GM12878 (cell line): ENCODE results near the gene GPR176. TPM values are rescaled to one million over a fixed set of nuclear protein-coding genes. Genes with fewer than 3 reads are reported as not detected.

Source experiments
- BCL11A ChIP-seq: IDR thresholded peaks from 2 replicates; pipeline ENCODE4 v1.6.1; 2011; ENCODE audit warnings: low read depth, low read length
- BMI1 ChIP-seq: fragments of 450-650 bp; IDR thresholded peaks from 2 replicates; pipeline ENCODE4 v1.6.1; 2016; ENCODE audit warnings: mild to moderate bottlenecking, moderate library complexity, borderline replicate concordance
- CREM ChIP-seq: IDR thresholded peaks from 2 replicates; pipeline ENCODE4 v1.6.1; 2014; ENCODE audit warnings: antibody characterized with exemption, low read depth
- EP300 ChIP-seq, 2 experiments: fragments of 150-350 bp in 1 of 2; IDR thresholded peaks; 2 replicates each; pipeline ENCODE4 v1.6.1; 2011 to 2012; ENCODE audit warnings: low read depth in 2 of 2, low read length in 2 of 2, borderline replicate concordance in 1 of 2, improper control_type of control experiment in 1 of 2, inconsistent platforms in 1 of 2; ENCODE audit not compliant: control insufficient read depth in 1 of 2
- HDGF ChIP-seq: fragments of 450-650 bp; IDR thresholded peaks from 2 replicates; pipeline ENCODE4 v1.6.1; 2016; ENCODE audit warnings: antibody characterized with exemption
- IKZF2 ChIP-seq, 2 experiments: fragments of 450-650 bp; IDR thresholded peaks; 2 replicates each; pipeline ENCODE4 v1.6.1; 2017; ENCODE audit warnings: mild to moderate bottlenecking in 2 of 2, moderate library complexity in 2 of 2
- JUNB ChIP-seq: IDR thresholded peaks from 2 replicates; pipeline ENCODE4 v1.6.1; 2016; ENCODE audit warnings: antibody characterized with exemption, mild to moderate bottlenecking
- MEF2A ChIP-seq: IDR thresholded peaks from 2 replicates; pipeline ENCODE4 v1.6.1; 2011; ENCODE audit warnings: low read depth, mild to moderate bottlenecking, low read length, moderate library complexity; ENCODE audit not compliant: insufficient read depth
- MEF2B ChIP-seq: fragments of 450-650 bp; IDR thresholded peaks from 2 replicates; pipeline ENCODE4 v1.6.1; 2018; ENCODE audit warnings: mild to moderate bottlenecking, moderate library complexity; ENCODE audit not compliant: partially characterized antibody, poor library complexity, severe bottlenecking
- NBN ChIP-seq: fragments of 450-650 bp; IDR thresholded peaks from 2 replicates; pipeline ENCODE4 v1.6.1; 2016
- NRF1 ChIP-seq: conservative IDR thresholded peaks from 2 replicates; pipeline ENCODE4 v1.6.1; 2011; ENCODE audit warnings: mild to moderate bottlenecking, low read depth, low read length, improper control_type of control experiment
- SPI1 ChIP-seq: IDR thresholded peaks from 2 replicates; pipeline ENCODE4 v1.6.1; 2011; ENCODE audit warnings: low read depth, mild to moderate bottlenecking, low read length, moderate library complexity, borderline replicate concordance; ENCODE audit not compliant: insufficient read depth
- USF1 ChIP-seq: IDR thresholded peaks from 2 replicates; pipeline ENCODE4 v1.6.1; 2011; ENCODE audit warnings: borderline replicate concordance, low read depth, mild to moderate bottlenecking, moderate library complexity, mixed read lengths, low read length; ENCODE audit not compliant: insufficient read depth; ENCODE audit errors: extremely low read length
- YBX1 ChIP-seq: fragments of 450-650 bp; IDR thresholded peaks from 2 replicates; pipeline ENCODE4 v1.6.1; 2016; ENCODE audit warnings: antibody characterized with exemption
- ZNF24 ChIP-seq: fragments of 450-650 bp; IDR thresholded peaks from 2 replicates; pipeline ENCODE4 v1.6.1; 2017; ENCODE audit warnings: antibody characterized with exemption, mild to moderate bottlenecking
- ZSCAN29 ChIP-seq: fragments of 450-650 bp; IDR thresholded peaks from 2 replicates; pipeline ENCODE4 v1.6.1; 2017; ENCODE audit warnings: mild to moderate bottlenecking, moderate library complexity
- polyA plus RNA-seq, 11 experiments: library from polyadenylated mRNA; depleted of rRNA in 4 of 11; unstranded in 6 of 11; stranded (reverse) in 5 of 11; fragments of >200 nt; fragmentation: Nextera tagmentation in 4 of 11; fragmentation: Illumina TruSeq in 1 of 11; extraction: Ambion mirVana in 4 of 11; extraction: Trizol in 1 of 11; gene quantifications; 1 replicate in 1 of 11; 2 replicates in 10 of 11; pipeline versions ENCODE4 v1.2.1 to v1.2.3, GENCODE V29; 2011 to 2016; ENCODE audit warnings: inconsistent platforms in 2 of 11, missing spikeins in 2 of 11, low read depth in 1 of 11
- total RNA-seq, 4 experiments: library from RNA; depleted of rRNA in 3 of 4; stranded (reverse); fragments of >200 nt in 3 of 4; fragmentation: Illumina TruSeq in 1 of 4; extraction: Trizol in 1 of 4; gene quantifications; 2 replicates each; pipeline versions ENCODE4 v1.2.1 to v1.2.3, GENCODE V29; 2013 to 2021
- TF ChIP-seq, protein P1 (sequence below): fragments of 450-650 bp; IDR thresholded peaks from 2 replicates; pipeline ENCODE4 v1.6.1; 2017; ENCODE audit warnings: low read depth, mild to moderate bottlenecking, moderate library complexity
- TF ChIP-seq, protein P2 (sequence below): fragments of 450-650 bp; IDR thresholded peaks from 2 replicates; pipeline ENCODE4 v1.6.1; 2017; ENCODE audit warnings: mild to moderate bottlenecking, moderate library complexity

Gene GPR176
- total and polyA plus RNA-seq, 10 of the 15 experiments (the other 5 are each of a cell fraction or from before 2014, with no cell fraction given): 0.02 to 0.33 (median 0.16) TPM; not detected in 4

GRCh38 chr15:39939487-39940452 is 19.7 kb upstream of the GPR176 start (continued):
- TF ChIP-seq ZNF24 (peak; percentile 43; the same call in 1 of the 2 replicates), YBX1 (no peak), NRF1 (no peak), BMI1 (0 out of 2 replicates have a peak, but pooled peaks have one; percentile 32), EP300 (IDR thresholded peaks at IDR 0.05; ENCODE audit: borderline replicate concordance in 1 of 2, control insufficient read depth in 1 of 2, low read depth in 2 of 2, low read length in 2 of 2) (peak; percentile 92 to 95), BCL11A (no peak), IKZF2 (IDR thresholded peaks at IDR 0.05) (peak; percentile 91 to 92), CREM (0 out of 2 replicates have a peak, but pooled peaks have one; percentile 20), NBN (no peak), MEF2B (peak; percentile 81), USF1 (no peak), SPI1 (peak; percentile 75), JUNB (peak; percentile 25), ZSCAN29 (peak; percentile 46; the same call in 1 of the 2 replicates), HDGF (no peak), MEF2A (peak; percentile 70; the same call in 1 of the 2 replicates)
- TF ChIP-seq, protein P1, sequence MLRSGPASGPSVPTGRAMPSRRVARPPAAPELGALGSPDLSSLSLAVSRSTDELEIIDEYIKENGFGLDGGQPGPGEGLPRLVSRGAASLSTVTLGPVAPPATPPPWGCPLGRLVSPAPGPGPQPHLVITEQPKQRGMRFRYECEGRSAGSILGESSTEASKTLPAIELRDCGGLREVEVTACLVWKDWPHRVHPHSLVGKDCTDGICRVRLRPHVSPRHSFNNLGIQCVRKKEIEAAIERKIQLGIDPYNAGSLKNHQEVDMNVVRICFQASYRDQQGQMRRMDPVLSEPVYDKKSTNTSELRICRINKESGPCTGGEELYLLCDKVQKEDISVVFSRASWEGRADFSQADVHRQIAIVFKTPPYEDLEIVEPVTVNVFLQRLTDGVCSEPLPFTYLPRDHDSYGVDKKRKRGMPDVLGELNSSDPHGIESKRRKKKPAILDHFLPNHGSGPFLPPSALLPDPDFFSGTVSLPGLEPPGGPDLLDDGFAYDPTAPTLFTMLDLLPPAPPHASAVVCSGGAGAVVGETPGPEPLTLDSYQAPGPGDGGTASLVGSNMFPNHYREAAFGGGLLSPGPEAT: peak; percentile 81; the same call in 1 of the 2 replicates
- TF ChIP-seq, protein P2, sequence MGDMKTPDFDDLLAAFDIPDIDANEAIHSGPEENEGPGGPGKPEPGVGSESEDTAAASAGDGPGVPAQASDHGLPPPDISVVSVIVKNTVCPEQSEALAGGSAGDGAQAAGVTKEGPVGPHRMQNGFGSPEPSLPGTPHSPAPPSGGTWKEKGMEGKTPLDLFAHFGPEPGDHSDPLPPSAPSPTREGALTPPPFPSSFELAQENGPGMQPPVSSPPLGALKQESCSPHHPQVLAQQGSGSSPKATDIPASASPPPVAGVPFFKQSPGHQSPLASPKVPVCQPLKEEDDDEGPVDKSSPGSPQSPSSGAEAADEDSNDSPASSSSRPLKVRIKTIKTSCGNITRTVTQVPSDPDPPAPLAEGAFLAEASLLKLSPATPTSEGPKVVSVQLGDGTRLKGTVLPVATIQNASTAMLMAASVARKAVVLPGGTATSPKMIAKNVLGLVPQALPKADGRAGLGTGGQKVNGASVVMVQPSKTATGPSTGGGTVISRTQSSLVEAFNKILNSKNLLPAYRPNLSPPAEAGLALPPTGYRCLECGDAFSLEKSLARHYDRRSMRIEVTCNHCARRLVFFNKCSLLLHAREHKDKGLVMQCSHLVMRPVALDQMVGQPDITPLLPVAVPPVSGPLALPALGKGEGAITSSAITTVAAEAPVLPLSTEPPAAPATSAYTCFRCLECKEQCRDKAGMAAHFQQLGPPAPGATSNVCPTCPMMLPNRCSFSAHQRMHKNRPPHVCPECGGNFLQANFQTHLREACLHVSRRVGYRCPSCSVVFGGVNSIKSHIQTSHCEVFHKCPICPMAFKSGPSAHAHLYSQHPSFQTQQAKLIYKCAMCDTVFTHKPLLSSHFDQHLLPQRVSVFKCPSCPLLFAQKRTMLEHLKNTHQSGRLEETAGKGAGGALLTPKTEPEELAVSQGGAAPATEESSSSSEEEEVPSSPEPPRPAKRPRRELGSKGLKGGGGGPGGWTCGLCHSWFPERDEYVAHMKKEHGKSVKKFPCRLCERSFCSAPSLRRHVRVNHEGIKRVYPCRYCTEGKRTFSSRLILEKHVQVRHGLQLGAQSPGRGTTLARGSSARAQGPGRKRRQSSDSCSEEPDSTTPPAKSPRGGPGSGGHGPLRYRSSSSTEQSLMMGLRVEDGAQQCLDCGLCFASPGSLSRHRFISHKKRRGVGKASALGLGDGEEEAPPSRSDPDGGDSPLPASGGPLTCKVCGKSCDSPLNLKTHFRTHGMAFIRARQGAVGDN: peak; percentile 41; the same call in 1 of the 2 replicates
